Measurements from ENCODE around the gene HJV.
A peak's percentile ranks its signal among the peaks of the same experiment; 100 is the strongest.
"Not testable (repeated sequence)": the region's sequence is repeated elsewhere in the genome, so short reads cannot be mapped to it uniquely, and the experiment has no call there.

The HJV gene

GRCh38 chr1:146021622-146022402, at the start of gene HJV:
Gene HJV (minus strand): TSS chr1:146021735. CDS start chr1:146020231, 1,504 bp downstream.
- DNase-seq (ENCODE audit: low read depth): no peak

- not testable (repeated sequence) for DNase-seq (ENCODE audit: low read depth)
Observed at GRCh38 chr1:146059148-146059547, 37.6 kb upstream of the HJV start.

- peak; percentile 67 for DNase-seq (ENCODE audit: low read depth)
Observed at GRCh38 chr1:146051852-146052676, 30.5 kb upstream of the HJV start.

- no peak for DNase-seq (ENCODE audit: low read depth)
Observed at GRCh38 chr1:146051452-146051851, 29.9 kb upstream of the HJV start.

- DNase-seq (ENCODE audit: low read depth): not testable (repeated sequence)
Observed at GRCh38 chr1:146050652-146050963, 29.1 kb upstream of the HJV start.

GRCh38 chr1:146049866-146050651, 28.5 kb upstream of the HJV start:
- not testable (repeated sequence) for DNase-seq (ENCODE audit: low read depth)

GRCh38 chr1:146049436-146049835, 27.9 kb upstream of the HJV start:
- peak; percentile 10 for DNase-seq (ENCODE audit: low read depth)

- DNase-seq (ENCODE audit: low read depth): not testable (repeated sequence)
Observed at GRCh38 chr1:146048514-146049115, 27.1 kb upstream of the HJV start.

- no peak for DNase-seq (ENCODE audit: low read depth)
Observed at GRCh38 chr1:146046664-146047063, 25.1 kb upstream of the HJV start.

GRCh38 chr1:146039844-146040194, 18.3 kb upstream of the HJV start:
- no peak for DNase-seq (ENCODE audit: low read depth)

- peak; percentile 52 for DNase-seq (ENCODE audit: low read depth)
Observed at GRCh38 chr1:146036965-146037646, 15.6 kb upstream of the HJV start.

GRCh38 chr1:146036241-146036964, 14.9 kb upstream of the HJV start:
- no peak for DNase-seq (ENCODE audit: low read depth)

GRCh38 chr1:146035048-146035423, 13.5 kb upstream of the HJV start:
- DNase-seq (ENCODE audit: low read depth): no peak

GRCh38 chr1:146032631-146033219, 11.2 kb upstream of the HJV start:
- DNase-seq (ENCODE audit: low read depth): no peak

GRCh38 chr1:146031476-146031875, 9.9 kb upstream of the HJV start:
- no peak for DNase-seq (ENCODE audit: low read depth)

GRCh38 chr1:146029117-146029516, 7.6 kb upstream of the HJV start:
- DNase-seq (ENCODE audit: low read depth): no peak

GRCh38 chr1:146026650-146027049, 5.1 kb upstream of the HJV start:
- not testable (repeated sequence) for DNase-seq (ENCODE audit: low read depth)

GRCh38 chr1:146025787-146026495, 4.4 kb upstream of the HJV start:
- not testable (repeated sequence) for DNase-seq (ENCODE audit: low read depth)

GRCh38 chr1:146022403-146023127, 1.0 kb upstream of the HJV start:
- no peak for DNase-seq (ENCODE audit: low read depth)
